ENCODE data around the gene FLRT2. TPM values are rescaled to one million over a fixed set of nuclear protein-coding genes. Genes with fewer than 3 reads are reported as not detected.

FLRT2 gene
- total RNA-seq (2014; rRNA removed; shearing (Covaris generic)) (72.8 and 94.1 TPM in 2 replicates), polyA plus RNA-seq (2016; fragmentation: Nextera tagmentation; extraction: Ambion mirVana) (34.9 and 40.0 TPM in 2 replicates)

GRCh38 chr14:85529803-85530574, at the start of gene FLRT2:
FLRT2 (plus strand) TSS chr14:85530144; CDS start chr14:85621515, 91,371 bp downstream.
- Histone ChIP-seq H3K9me3 (ENCODE audit: low read depth) (no peaks in the 10 kb centered on the region), H3K4me2 (ENCODE audit: unreplicated experiment) (peak within 1 kb of the TSS; percentile 99), H3K4me3 (peak within 1 kb of the TSS; percentile 96), H3K9ac (peak within 1 kb of the TSS; percentile 92), H2AFZ (peak within 1 kb of the TSS; percentile 97), H3K36me3 (ENCODE audit: low read depth) (no peaks in the 10 kb centered on the region), H3K79me2 (ENCODE audit: insufficient read depth) (peaks cover 49% of the 10 kb centered on the region), H3K4me1 (ENCODE audit: insufficient read depth) (peaks cover 19% of the 10 kb centered on the region), H3K27ac (peak within 1 kb of the TSS; percentile 87), H4K20me1 (ENCODE audit: insufficient read depth) (no peaks in the 10 kb centered on the region), H3F3A (ENCODE audit: insufficient read depth) (peaks cover 52% of the 10 kb centered on the region), H3K9me2 (ENCODE audit: insufficient read depth) (no peaks in the 10 kb centered on the region), H3K27me3 (replicated peaks; ENCODE audit: insufficient read depth) (no peaks in the 10 kb centered on the region)
- 1 to 2% methylated on average over 57 of the region's 57 CpGs for WGBS, 2 experiments (ENCODE audit: low coverage in 1 of 2, low lambda C conversion rate in 2 of 2, missing lambda C conversion rate in 2 of 2)
- in situ Hi-C loops (cut with MboI): loop anchor here (10.0 to 25.0 kb wide), 3 partner anchors 115 to 1618 kb away; no protein-coding TSS in a partner anchor
- TF ChIP-seq EZH2 (IDR thresholded peaks at IDR 0.05; ENCODE audit: insufficient read depth, poor library complexity, severe bottlenecking) (no peak), EZH2phosphoT487 (IDR thresholded peaks at IDR 0.05; ENCODE audit: insufficient read depth, low read depth) (no peak)
- DNase-seq: peak; percentile 78

GRCh38 chr14:85481471-85481870, 48.5 kb upstream of the FLRT2 start:
- 95 to 98% methylated on average over 3 of the region's 3 CpGs for WGBS, 2 experiments (ENCODE audit: low coverage in 1 of 2, low lambda C conversion rate in 2 of 2, missing lambda C conversion rate in 2 of 2)
- Histone ChIP-seq H3K9ac (no peak overlapping the region), H3F3A (ENCODE audit: insufficient read depth) (peaks cover 19% of the 10 kb centered on the region), H3K79me2 (ENCODE audit: insufficient read depth) (no peaks in the 10 kb centered on the region), H3K4me1 (ENCODE audit: insufficient read depth) (peaks cover 18% of the 10 kb centered on the region), H2AFZ (no peak overlapping the region), H3K27me3 (replicated peaks; ENCODE audit: insufficient read depth) (no peaks in the 10 kb centered on the region), H3K27ac (no peak overlapping the region), H3K4me3 (no peak overlapping the region), H3K9me2 (ENCODE audit: insufficient read depth) (no peaks in the 10 kb centered on the region), H3K4me2 (ENCODE audit: unreplicated experiment) (no peak overlapping the region), H4K20me1 (ENCODE audit: insufficient read depth) (no peaks in the 10 kb centered on the region), H3K36me3 (ENCODE audit: low read depth) (no peaks in the 10 kb centered on the region), H3K9me3 (ENCODE audit: low read depth) (no peaks in the 10 kb centered on the region)
- in situ Hi-C loops (cut with MboI): no loop called here
- DNase-seq: no peak
- TF ChIP-seq EZH2 (IDR thresholded peaks at IDR 0.05; ENCODE audit: insufficient read depth, poor library complexity, severe bottlenecking): no peak
- no peak for TF ChIP-seq EZH2phosphoT487 (IDR thresholded peaks at IDR 0.05; ENCODE audit: insufficient read depth, low read depth)

DNA sequence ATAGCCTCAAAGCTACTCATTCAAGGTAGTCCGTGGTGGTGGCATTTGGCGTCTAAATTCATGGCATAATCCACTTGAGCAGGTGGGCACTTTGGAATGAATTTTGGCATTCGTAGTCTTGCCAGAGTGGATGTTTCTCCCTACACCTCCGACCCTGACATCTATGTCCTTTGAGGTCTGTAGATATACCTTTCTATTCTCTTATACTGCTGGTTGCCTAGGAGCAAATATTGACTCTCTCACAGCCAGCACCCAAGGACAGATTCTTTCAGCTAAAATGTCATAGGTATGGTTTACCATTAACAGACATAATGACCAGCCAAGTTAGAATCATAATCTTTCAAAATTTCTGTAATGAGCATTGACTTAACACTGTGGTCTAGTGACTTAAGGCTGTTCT, 47.4 kb upstream of the FLRT2 start:
- H3K27me3 ChIP-seq (replicated peaks; ENCODE audit: insufficient read depth): no peaks in the 10 kb centered on the region
- H3K4me2 ChIP-seq (ENCODE audit: unreplicated experiment): peak overlapping the region; percentile 56
- no peaks in the 10 kb centered on the region for H3K9me3 ChIP-seq (ENCODE audit: low read depth)
- no peak overlapping the region for H3K27ac ChIP-seq
- WGBS, 2 experiments (ENCODE audit: low coverage in 1 of 2, low lambda C conversion rate in 2 of 2, missing lambda C conversion rate in 2 of 2): 95 to 96% methylated on average over 4 of the region's 4 CpGs
- no peak overlapping the region for H3K4me3 ChIP-seq
- H3K9me2 ChIP-seq (ENCODE audit: insufficient read depth): no peaks in the 10 kb centered on the region
- no peak overlapping the region for H2AFZ ChIP-seq
- H3K36me3 ChIP-seq (ENCODE audit: low read depth): no peaks in the 10 kb centered on the region
- in situ Hi-C loops (cut with MboI): no loop called here
- peaks cover 26% of the 10 kb centered on the region for H3K4me1 ChIP-seq (ENCODE audit: insufficient read depth)
- DNase-seq: no peak
- no peaks in the 10 kb centered on the region for H4K20me1 ChIP-seq (ENCODE audit: insufficient read depth)
- TF ChIP-seq EZH2phosphoT487 (IDR thresholded peaks at IDR 0.05; ENCODE audit: insufficient read depth, low read depth) (no peak), EZH2 (IDR thresholded peaks at IDR 0.05; ENCODE audit: insufficient read depth, poor library complexity, severe bottlenecking) (no peak)
- H3F3A ChIP-seq (ENCODE audit: insufficient read depth): peaks cover 30% of the 10 kb centered on the region
- H3K79me2 ChIP-seq (ENCODE audit: insufficient read depth): no peaks in the 10 kb centered on the region
- no peak overlapping the region for H3K9ac ChIP-seq

GRCh38 chr14:85483037-85483436, 46.9 kb upstream of the FLRT2 start:
- Histone ChIP-seq H3K79me2 (ENCODE audit: insufficient read depth) (no peaks in the 10 kb centered on the region), H2AFZ (peak overlapping the region; percentile 42), H3K4me3 (no peak overlapping the region), H3K27ac (peak overlapping the region; percentile 29), H3K36me3 (ENCODE audit: low read depth) (no peaks in the 10 kb centered on the region), H3K9me3 (ENCODE audit: low read depth) (no peaks in the 10 kb centered on the region), H4K20me1 (ENCODE audit: insufficient read depth) (no peaks in the 10 kb centered on the region), H3K9me2 (ENCODE audit: insufficient read depth) (no peaks in the 10 kb centered on the region), H3K9ac (no peak overlapping the region), H3K27me3 (replicated peaks; ENCODE audit: insufficient read depth) (no peaks in the 10 kb centered on the region), H3K4me2 (ENCODE audit: unreplicated experiment) (peak overlapping the region; percentile 56), H3K4me1 (ENCODE audit: insufficient read depth) (peaks cover 26% of the 10 kb centered on the region), H3F3A (ENCODE audit: insufficient read depth) (peaks cover 30% of the 10 kb centered on the region)
- DNase-seq: peak; percentile 22
- WGBS, 2 experiments (ENCODE audit: low coverage in 1 of 2, low lambda C conversion rate in 2 of 2, missing lambda C conversion rate in 2 of 2): 4 to 11% methylated on average over 2 of the region's 2 CpGs
- TF ChIP-seq EZH2 (IDR thresholded peaks at IDR 0.05; ENCODE audit: insufficient read depth, poor library complexity, severe bottlenecking) (no peak), EZH2phosphoT487 (IDR thresholded peaks at IDR 0.05; ENCODE audit: insufficient read depth, low read depth) (no peak)
- in situ Hi-C loops (cut with MboI): no loop called here
